Measurements from ENCODE around the gene GAL3ST3. TPM values are rescaled to one million over a fixed set of nuclear protein-coding genes. Genes with fewer than 3 reads are reported as not detected.

The GAL3ST3 gene
- total and polyA plus RNA-seq, 10 of the 15 experiments (the other 5 are each of a cell fraction or from before 2014, with no cell fraction given): 0.06 to 0.12 TPM; not detected in 8

DNA sequence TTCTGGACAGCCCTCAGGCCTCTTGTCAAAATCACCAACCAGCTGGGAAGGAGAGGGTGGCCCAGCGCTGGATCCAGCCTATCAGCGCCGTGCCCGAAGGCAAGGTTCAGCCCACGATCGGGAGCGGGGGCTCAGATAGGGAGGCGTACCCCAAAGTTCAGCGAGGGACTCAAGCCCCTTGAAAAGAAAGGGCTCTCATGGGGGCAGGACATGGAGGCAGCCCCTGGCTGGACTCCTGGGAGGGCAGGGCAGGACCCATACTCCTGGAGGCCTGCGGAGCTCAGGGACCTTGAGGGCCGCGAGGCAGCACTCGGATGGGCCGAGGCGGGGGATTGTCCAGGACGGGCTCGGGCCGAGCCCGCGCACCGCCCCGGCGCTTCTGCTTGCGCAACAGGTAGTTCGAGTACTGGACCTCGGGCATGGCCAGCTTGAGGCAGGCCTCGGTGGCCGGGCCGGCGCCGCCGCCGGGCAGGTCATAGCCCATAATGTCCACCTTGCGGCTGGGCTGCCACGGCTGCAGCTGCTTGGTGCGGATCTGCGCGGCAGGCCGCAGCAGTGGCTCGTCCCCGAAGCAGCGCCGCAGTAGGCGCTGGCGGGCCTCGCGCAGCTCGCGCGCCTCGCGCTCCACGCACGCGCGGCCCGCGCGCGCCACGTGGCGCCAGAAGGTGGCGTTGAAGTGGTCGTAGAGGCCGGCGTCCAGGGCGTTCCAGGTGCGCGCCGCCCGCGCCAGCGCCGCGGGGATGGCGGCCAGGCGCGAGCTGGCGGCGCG, 6.5 kb downstream of the GAL3ST3 start:
- no peaks in the 10 kb centered on the region for H3K27me3 ChIP-seq (replicated peaks in 1 of 2; ENCODE audit: control insufficient read depth in 2 of 2, insufficient read depth in 2 of 2, low read length in 1 of 2)
- DNase-seq (ENCODE audit: low read depth, low spot score) (no peak), ATAC-seq (no peak), FAIRE-seq (no peak)
- ChIA-PET CTCF (interaction anchor here (0.7 to 4.3 kb wide), 3 partner anchors 9 to 337 kb away, joined by 3 to 71 read pairs (median 5); partner anchors contain the start of gene PACS1), RAD21 (ENCODE audit: unreplicated experiment) (no interaction called here), POLR2A (interaction anchor here (0.6 to 1.1 kb wide), 2 partner anchors 10 to 134 kb away, joined by 3 read pairs; partner anchors contain the start of gene SF3B2), SMC1A (ENCODE audit: uncharacterized antibody, unreplicated experiment) (no interaction called here)
- WGBS (ENCODE audit: insufficient coverage, insufficient replicate concordance, low lambda C conversion rate, missing lambda C conversion rate): 92% methylated on average over 61 of the region's 81 CpGs
- peaks cover 2% of the 10 kb centered on the region; the same call in 1 of the 2 replicates for H3K4me1 ChIP-seq (ENCODE audit: control insufficient read depth, insufficient read depth, low read length)
- no peaks in the 10 kb centered on the region for H4K20me1 ChIP-seq (ENCODE audit: control insufficient read depth, insufficient read depth)
- no peaks in the 10 kb centered on the region for H3K9me3 ChIP-seq (replicated peaks; ENCODE audit: control insufficient read depth, insufficient read depth, low read length)
- no peaks in the 10 kb centered on the region for H3K79me2 ChIP-seq (ENCODE audit: control insufficient read depth, insufficient read depth, low read length)
- H2AFZ ChIP-seq (ENCODE audit: control insufficient read depth, low read depth, low read length): no peak overlapping the region
- no peak overlapping the region for H3K9ac ChIP-seq (ENCODE audit: control insufficient read depth, insufficient read depth, low read length)
- BruUV-seq (replicated peaks): no TSS peak
- no peak overlapping the region for H3K4me3 ChIP-seq
- intact Hi-C loops (cut with micrococcal nuclease; ENCODE audit: unreplicated experiment): no loop called here
- no peaks in the 10 kb centered on the region for H3K36me3 ChIP-seq (ENCODE audit: control insufficient read depth in 2 of 2, insufficient read depth in 2 of 2, low read length in 1 of 2)
- TF ChIP-seq, protein P1, sequence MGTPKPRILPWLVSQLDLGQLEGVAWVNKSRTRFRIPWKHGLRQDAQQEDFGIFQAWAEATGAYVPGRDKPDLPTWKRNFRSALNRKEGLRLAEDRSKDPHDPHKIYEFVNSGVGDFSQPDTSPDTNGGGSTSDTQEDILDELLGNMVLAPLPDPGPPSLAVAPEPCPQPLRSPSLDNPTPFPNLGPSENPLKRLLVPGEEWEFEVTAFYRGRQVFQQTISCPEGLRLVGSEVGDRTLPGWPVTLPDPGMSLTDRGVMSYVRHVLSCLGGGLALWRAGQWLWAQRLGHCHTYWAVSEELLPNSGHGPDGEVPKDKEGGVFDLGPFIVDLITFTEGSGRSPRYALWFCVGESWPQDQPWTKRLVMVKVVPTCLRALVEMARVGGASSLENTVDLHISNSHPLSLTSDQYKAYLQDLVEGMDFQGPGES (IDR thresholded peaks at IDR 0.05): no peak
- no peak for TF ChIP-seq SIN3A (IDR thresholded peaks at IDR 0.05; ENCODE audit: low read depth, low read length)
- no peak for TF ChIP-seq CHD1 (IDR thresholded peaks at IDR 0.05; ENCODE audit: low read depth, low read length)
- TF ChIP-seq, protein P2, sequence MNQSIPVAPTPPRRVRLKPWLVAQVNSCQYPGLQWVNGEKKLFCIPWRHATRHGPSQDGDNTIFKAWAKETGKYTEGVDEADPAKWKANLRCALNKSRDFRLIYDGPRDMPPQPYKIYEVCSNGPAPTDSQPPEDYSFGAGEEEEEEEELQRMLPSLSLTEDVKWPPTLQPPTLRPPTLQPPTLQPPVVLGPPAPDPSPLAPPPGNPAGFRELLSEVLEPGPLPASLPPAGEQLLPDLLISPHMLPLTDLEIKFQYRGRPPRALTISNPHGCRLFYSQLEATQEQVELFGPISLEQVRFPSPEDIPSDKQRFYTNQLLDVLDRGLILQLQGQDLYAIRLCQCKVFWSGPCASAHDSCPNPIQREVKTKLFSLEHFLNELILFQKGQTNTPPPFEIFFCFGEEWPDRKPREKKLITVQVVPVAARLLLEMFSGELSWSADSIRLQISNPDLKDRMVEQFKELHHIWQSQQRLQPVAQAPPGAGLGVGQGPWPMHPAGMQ (IDR thresholded peaks at IDR 0.05; ENCODE audit: borderline replicate concordance): no peak
- TF ChIP-seq MTA3 (IDR thresholded peaks at IDR 0.05; ENCODE audit: borderline replicate concordance, low read length): no peak
- in situ Hi-C loops (cut with MboI): no loop called here
- no peak overlapping the region for H3K4me2 ChIP-seq (ENCODE audit: control insufficient read depth, insufficient read depth)
- no peak overlapping the region for H3K27ac ChIP-seq (ENCODE audit: control insufficient read depth, insufficient read depth)
